Pericardium fibroblast (primary cell): ENCODE data around the gene DDX50. TPM values are rescaled to one million over a fixed set of nuclear protein-coding genes. Genes with fewer than 3 reads are reported as not detected.

Source experiments
- total RNA-seq: library from RNA; depleted of rRNA; stranded (reverse); fragments of >200 nt; gene quantifications from 2 replicates; pipeline ENCODE4 v1.2.3, GENCODE V29; 2015

DDX50 gene, protein sequence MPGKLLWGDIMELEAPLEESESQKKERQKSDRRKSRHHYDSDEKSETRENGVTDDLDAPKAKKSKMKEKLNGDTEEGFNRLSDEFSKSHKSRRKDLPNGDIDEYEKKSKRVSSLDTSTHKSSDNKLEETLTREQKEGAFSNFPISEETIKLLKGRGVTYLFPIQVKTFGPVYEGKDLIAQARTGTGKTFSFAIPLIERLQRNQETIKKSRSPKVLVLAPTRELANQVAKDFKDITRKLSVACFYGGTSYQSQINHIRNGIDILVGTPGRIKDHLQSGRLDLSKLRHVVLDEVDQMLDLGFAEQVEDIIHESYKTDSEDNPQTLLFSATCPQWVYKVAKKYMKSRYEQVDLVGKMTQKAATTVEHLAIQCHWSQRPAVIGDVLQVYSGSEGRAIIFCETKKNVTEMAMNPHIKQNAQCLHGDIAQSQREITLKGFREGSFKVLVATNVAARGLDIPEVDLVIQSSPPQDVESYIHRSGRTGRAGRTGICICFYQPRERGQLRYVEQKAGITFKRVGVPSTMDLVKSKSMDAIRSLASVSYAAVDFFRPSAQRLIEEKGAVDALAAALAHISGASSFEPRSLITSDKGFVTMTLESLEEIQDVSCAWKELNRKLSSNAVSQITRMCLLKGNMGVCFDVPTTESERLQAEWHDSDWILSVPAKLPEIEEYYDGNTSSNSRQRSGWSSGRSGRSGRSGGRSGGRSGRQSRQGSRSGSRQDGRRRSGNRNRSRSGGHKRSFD
- 38.5 TPM in 2 replicates for total RNA-seq

DNA sequence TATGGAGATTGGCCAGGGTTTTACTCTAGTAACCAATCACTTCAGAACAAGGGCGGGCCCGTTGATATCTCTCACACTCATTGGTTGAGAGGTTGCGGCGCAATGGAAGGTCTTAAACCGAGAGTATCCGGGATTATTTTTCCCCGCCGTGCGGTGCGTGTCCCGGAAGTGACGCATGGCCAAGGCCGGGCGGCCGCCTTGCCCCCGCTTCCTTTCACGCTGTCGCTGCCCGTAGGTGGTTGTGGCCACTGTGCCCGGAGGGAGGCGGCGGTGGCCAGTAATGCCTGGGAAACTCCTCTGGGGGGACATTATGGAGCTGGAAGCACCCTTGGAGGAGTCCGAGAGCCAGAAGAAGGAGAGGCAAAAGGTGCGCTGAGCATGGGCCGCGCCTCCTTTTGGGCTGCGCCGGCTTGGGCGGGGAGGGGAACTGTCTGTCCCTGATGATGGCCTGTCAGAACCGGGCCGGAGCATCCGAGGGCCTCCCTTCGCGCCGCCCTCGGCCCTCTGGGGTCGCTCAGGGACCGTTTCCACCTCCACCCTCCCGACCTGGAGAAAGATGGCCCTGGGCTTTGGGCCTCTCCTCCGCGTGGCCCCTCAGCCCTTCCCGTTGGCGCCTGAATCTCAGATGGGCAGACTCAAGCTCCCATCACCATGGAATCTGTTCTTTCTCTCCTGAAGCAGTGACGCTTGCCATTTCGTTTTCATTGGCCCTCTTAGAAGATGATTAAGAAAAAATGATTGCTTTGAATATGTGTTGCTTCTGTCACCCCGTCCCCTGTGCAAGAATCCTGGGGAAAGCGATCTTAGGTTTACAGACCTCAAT is at the start of gene DDX50:
DDX50 (plus strand) TSS at position 211 of the 823 bp plus-strand sequence; CDS start at position 281, 70 bp downstream.

DNA sequence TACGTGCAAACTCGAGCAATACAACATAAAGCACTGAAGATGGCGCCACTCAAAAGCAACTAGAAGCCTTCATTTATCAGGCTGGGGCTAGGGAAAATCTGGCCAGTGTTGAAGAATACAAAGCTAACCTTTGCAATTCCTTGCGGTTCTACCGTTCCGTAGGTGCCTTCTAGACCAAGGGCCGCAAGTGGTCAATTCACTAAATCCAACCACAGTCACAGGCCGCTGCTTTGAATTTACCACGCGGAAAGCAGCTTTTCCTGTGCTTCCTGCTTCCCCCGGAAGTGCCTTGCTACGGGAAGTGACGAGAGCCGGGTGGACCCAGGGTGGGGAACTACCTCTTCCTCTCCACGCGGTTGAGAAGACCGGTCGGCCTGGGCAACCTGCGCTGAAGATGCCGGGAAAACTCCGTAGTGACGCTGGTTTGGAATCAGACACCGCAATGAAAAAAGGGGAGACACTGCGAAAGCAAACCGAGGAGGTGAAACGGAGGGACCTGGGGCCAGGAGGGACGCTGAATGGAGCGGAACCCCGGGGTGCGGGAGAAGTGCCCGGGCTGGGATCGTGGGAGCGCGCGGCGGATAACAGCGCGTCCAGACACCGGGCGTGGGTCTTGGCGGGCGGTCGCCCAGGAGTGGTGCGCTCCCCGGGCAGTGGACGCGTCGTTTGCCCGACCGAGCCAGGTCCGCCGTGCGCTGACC is 54.9 kb downstream of the DDX50 start, which contains the start of gene DDX21:
DDX21 (plus strand) TSS at position 339 of the 701 bp plus-strand sequence; CDS start at position 395, 56 bp downstream.

DNA sequence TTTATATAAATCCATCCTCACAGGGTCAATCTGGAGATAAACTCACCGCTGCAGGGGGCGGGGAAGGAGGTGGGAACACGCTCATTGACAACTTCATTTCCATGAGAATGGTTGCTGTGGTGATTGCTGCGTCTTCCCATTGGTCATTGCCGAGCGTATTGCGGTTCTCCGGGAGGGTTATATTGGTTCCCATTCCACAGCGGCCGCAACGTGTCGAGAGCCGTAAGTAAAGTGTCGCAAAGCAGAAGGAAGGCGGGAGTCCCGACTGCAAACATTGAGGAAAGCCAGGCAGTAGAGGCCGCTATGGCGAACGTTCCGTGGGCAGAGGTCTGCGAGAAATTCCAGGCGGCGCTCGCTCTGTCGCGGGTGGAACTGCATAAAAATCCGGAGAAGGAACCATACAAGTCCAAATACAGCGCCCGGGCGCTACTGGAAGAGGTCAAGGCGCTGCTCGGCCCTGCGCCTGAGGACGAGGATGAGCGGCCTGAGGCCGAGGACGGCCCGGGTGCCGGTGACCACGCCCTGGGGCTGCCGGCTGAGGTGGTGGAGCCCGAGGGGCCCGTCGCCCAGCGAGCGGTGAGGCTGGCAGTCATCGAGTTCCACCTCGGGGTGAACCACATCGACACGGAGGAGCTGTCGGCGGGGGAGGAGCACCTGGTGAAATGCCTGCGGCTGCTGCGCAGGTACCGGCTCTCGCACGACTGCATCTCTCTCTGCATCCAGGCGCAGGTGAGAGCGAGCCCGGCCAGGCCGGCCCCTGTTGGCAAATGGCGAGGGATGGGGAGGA is 87.6 kb downstream of the DDX50 start, which contains the start of gene KIFBP:
KIFBP (plus strand) TSS at position 274 of the 787 bp plus-strand sequence; CDS start at position 304, 30 bp downstream.

Other genes with a start within 250 kb of the DDX50 start
- gene CCAR1, start 180.1 kb upstream of the DDX50 start, total RNA-seq, result 17.4 and 31.2 TPM in 2 replicates
- gene STOX1, start 73.8 kb upstream of the DDX50 start, total RNA-seq, result 0.09 and 0.82 TPM in 2 replicates
- gene DDX21, start 54.9 kb downstream of the DDX50 start, total RNA-seq, result 32.7 and 39.3 TPM in 2 replicates
- 19.7 and 31.7 TPM in 2 replicates for gene KIFBP, start 87.5 kb downstream of the DDX50 start, total RNA-seq
- 55.3 and 243 TPM in 2 replicates for gene SRGN, start 186.8 kb downstream of the DDX50 start, total RNA-seq
- 19.9 and 26.8 TPM in 2 replicates for gene VPS26A, start 222.9 kb downstream of the DDX50 start, total RNA-seq